LoVo (cell line): ENCODE measurements around the gene VWDE.
A peak's percentile ranks its signal among the peaks of the same experiment; 100 is the strongest.
"Not testable (repeated sequence)": the region's sequence is repeated elsewhere in the genome, so short reads cannot be mapped to it uniquely, and the experiment has no call there.

ENCODE experiments used
- DNase-seq: peaks from one replicate; pipeline ENCODE4 v3.0.0-alpha.2; 2016; ENCODE audit warnings: low spot score

VWDE gene

GRCh38 chr7:12403287-12404181 lies at the start of gene VWDE:
VWDE (minus strand) TSS chr7:12403865; CDS start chr7:12403716, 149 bp downstream.
- peak; percentile 93 for DNase-seq

- not testable (repeated sequence) for DNase-seq
These were observed 49.5 kb upstream of the VWDE start for GRCh38 chr7:12453136-12453535.

- DNase-seq, result no peak
These were observed 47.0 kb upstream of the VWDE start for GRCh38 chr7:12450615-12451014.

GRCh38 chr7:12444785-12445184 lies 41.1 kb upstream of the VWDE start:
- DNase-seq, result no peak

- no peak for DNase-seq
These were observed 36.6 kb upstream of the VWDE start for GRCh38 chr7:12440229-12440628.

- DNase-seq, result no peak
These were observed 33.4 kb upstream of the VWDE start for GRCh38 chr7:12436896-12437535.

- DNase-seq, result no peak
These were observed 32.5 kb upstream of the VWDE start for GRCh38 chr7:12436126-12436525.

GRCh38 chr7:12434012-12434642 lies 30.5 kb upstream of the VWDE start:
- no peak for DNase-seq

GRCh38 chr7:12431886-12432556 lies 28.4 kb upstream of the VWDE start:
- peak; percentile 10 for DNase-seq

GRCh38 chr7:12425311-12425710 lies 21.6 kb upstream of the VWDE start:
- DNase-seq, result no peak

- DNase-seq, result no peak
These were observed 20.5 kb upstream of the VWDE start for GRCh38 chr7:12423997-12424745.

GRCh38 chr7:12423355-12423996 lies 19.8 kb upstream of the VWDE start:
- peak; percentile 22 for DNase-seq

- no peak for DNase-seq
These were observed 19.1 kb upstream of the VWDE start for GRCh38 chr7:12422554-12423320.

GRCh38 chr7:12418452-12418851 lies 14.8 kb upstream of the VWDE start:
- no peak for DNase-seq

- DNase-seq, result no peak
These were observed 11.4 kb upstream of the VWDE start for GRCh38 chr7:12415072-12415471.

GRCh38 chr7:12412407-12412806 lies 8.7 kb upstream of the VWDE start:
- no peak for DNase-seq

GRCh38 chr7:12410523-12410922 lies 6.9 kb upstream of the VWDE start:
- DNase-seq, result no peak

GRCh38 chr7:12409097-12409711 lies 5.5 kb upstream of the VWDE start:
- DNase-seq, result no peak

- DNase-seq, result not testable (repeated sequence)
These were observed 4.0 kb upstream of the VWDE start for GRCh38 chr7:12407652-12408051.

- DNase-seq, result no peak
These were observed 1.3 kb downstream of the VWDE start for GRCh38 chr7:12402365-12402725.
